Right kidney (tissue), 1 donor: ENCODE measurements around the gene FBLIM1.

Source experiments
- DNase-seq: peaks from one replicate; pipeline ENCODE4 v3.0.0-alpha.2; 2016

FBLIM1 gene

GRCh38 chr1:15748264-15748663 is 10.3 kb upstream of the FBLIM1 start:
- no peak for DNase-seq

- no peak for DNase-seq
These were observed 9.8 kb upstream of the FBLIM1 start for GRCh38 chr1:15748690-15749398.

GRCh38 chr1:15749399-15750291 is 8.9 kb upstream of the FBLIM1 start:
- DNase-seq, result no peak

GRCh38 chr1:15750924-15751323 is 7.7 kb upstream of the FBLIM1 start:
- DNase-seq, result no peak

- no peak for DNase-seq
These were observed 6.9 kb upstream of the FBLIM1 start for GRCh38 chr1:15751717-15752116.

- DNase-seq, result no peak
These were observed 4.8 kb upstream of the FBLIM1 start for GRCh38 chr1:15753776-15754175.

- no peak for DNase-seq
These were observed 3.5 kb upstream of the FBLIM1 start for GRCh38 chr1:15755021-15755645.

GRCh38 chr1:15755646-15756040 is 3.0 kb upstream of the FBLIM1 start:
- DNase-seq, result no peak

- DNase-seq, result no peak
These were observed 2.2 kb upstream of the FBLIM1 start for GRCh38 chr1:15756143-15757015.

GRCh38 chr1:15757016-15757543 is 1.5 kb upstream of the FBLIM1 start:
- DNase-seq, result no peak

- peak; percentile 66 for DNase-seq
These were observed 836 bp upstream of the FBLIM1 start for GRCh38 chr1:15757575-15758342.

GRCh38 chr1:15758953-15759661 is 512 bp downstream of the FBLIM1 start:
- DNase-seq, result peak; percentile 78

GRCh38 chr1:15760520-15761211 is 2.1 kb downstream of the FBLIM1 start:
- peak; percentile 76 for DNase-seq

- DNase-seq, result no peak
These were observed 3.0 kb downstream of the FBLIM1 start for GRCh38 chr1:15761366-15762128.

GRCh38 chr1:15762546-15762945 is 4.0 kb downstream of the FBLIM1 start:
- no peak for DNase-seq

GRCh38 chr1:15764269-15764764 is 5.7 kb downstream of the FBLIM1 start:
- DNase-seq, result no peak

- no peak for DNase-seq
These were observed 6.3 kb downstream of the FBLIM1 start for GRCh38 chr1:15764890-15765289.

- DNase-seq, result no peak
These were observed 7.0 kb downstream of the FBLIM1 start for GRCh38 chr1:15765495-15766194.
